UCSD-AML1 (cell line): Measurements from ENCODE around the gene ABCA12.
"Not testable (repeated sequence)": the region's sequence is repeated elsewhere in the genome, so short reads cannot be mapped to it uniquely, and the experiment has no call there.

ENCODE experiments used
- DNase-seq: peaks from one replicate; lab custom pipeline; 2025; ENCODE audit not compliant: unreplicated experiment; lab: John Stamatoyannopoulos, UW

Gene ABCA12

GRCh38 chr2:215138479-215138878 lies at the start of gene ABCA12:
ABCA12 (minus strand) TSS chr2:215138626; CDS start chr2:215138208, 418 bp downstream.
- DNase-seq = no peak

GRCh38 chr2:215188078-215188477 lies 49.7 kb upstream of the ABCA12 start:
- DNase-seq = no peak

GRCh38 chr2:215186021-215186420 lies 47.6 kb upstream of the ABCA12 start:
- no peak for DNase-seq

GRCh38 chr2:215178121-215178520 lies 39.7 kb upstream of the ABCA12 start:
- DNase-seq = no peak

- DNase-seq = no peak
Observed at GRCh38 chr2:215171796-215172195, 33.4 kb upstream of the ABCA12 start.

GRCh38 chr2:215171151-215171550 lies 32.7 kb upstream of the ABCA12 start:
- no peak for DNase-seq

- not testable (repeated sequence) for DNase-seq
Observed at GRCh38 chr2:215166505-215166904, 28.1 kb upstream of the ABCA12 start.

- DNase-seq = not testable (repeated sequence)
Observed at GRCh38 chr2:215163319-215163718, 24.9 kb upstream of the ABCA12 start.

GRCh38 chr2:215161301-215161829 lies 22.9 kb upstream of the ABCA12 start:
- no peak for DNase-seq

GRCh38 chr2:215160081-215160480 lies 21.7 kb upstream of the ABCA12 start:
- no peak for DNase-seq

GRCh38 chr2:215156453-215156852 lies 18.0 kb upstream of the ABCA12 start:
- no peak for DNase-seq

GRCh38 chr2:215149894-215150293 lies 11.5 kb upstream of the ABCA12 start:
- no peak for DNase-seq

GRCh38 chr2:215149486-215149885 lies 11.1 kb upstream of the ABCA12 start:
- DNase-seq = no peak

- DNase-seq = no peak
Observed at GRCh38 chr2:215149060-215149459, 10.6 kb upstream of the ABCA12 start.

- DNase-seq = no peak
Observed at GRCh38 chr2:215145611-215146010, 7.2 kb upstream of the ABCA12 start.

- no peak for DNase-seq
Observed at GRCh38 chr2:215144106-215144875, 5.9 kb upstream of the ABCA12 start.

GRCh38 chr2:215143458-215143857 lies 5.0 kb upstream of the ABCA12 start:
- no peak for DNase-seq

- DNase-seq = no peak
Observed at GRCh38 chr2:215141706-215142105, 3.3 kb upstream of the ABCA12 start.

GRCh38 chr2:215140166-215140707 lies 1.8 kb upstream of the ABCA12 start:
- DNase-seq = no peak

GRCh38 chr2:215137741-215138340 lies 585 bp downstream of the ABCA12 start:
- DNase-seq = no peak

GRCh38 chr2:215137329-215137686 lies 1.1 kb downstream of the ABCA12 start:
- no peak for DNase-seq

- DNase-seq = no peak
Observed at GRCh38 chr2:215136669-215137328, 1.6 kb downstream of the ABCA12 start.
